ENCODE data around the gene CHMP2A. TPM values are rescaled to one million over a fixed set of nuclear protein-coding genes. Genes with fewer than 3 reads are reported as not detected.

Gene CHMP2A
- polyA plus RNA-seq, 1 donor = 120 TPM

DNA sequence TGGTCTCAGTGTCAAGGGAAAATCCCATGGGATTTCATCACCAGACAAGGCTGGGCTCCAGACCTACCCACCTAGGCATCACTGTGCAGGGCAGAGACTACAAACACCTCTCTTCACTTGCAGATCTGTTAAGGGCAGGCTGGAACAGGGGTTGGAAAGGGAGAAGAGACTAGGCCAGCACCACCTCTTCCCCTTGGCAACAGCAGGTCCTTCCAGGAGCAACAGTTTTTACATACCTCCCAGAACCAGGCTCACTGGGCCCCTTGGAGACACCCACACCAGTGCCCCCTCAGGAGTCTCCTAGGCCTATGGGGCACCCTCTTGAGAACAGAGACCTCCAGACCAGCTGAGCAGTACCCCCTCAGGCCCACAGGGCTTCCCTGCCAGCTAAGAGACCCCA, 6.0 kb upstream of the CHMP2A start:
- Histone ChIP-seq H3K27me3 (ENCODE audit: control insufficient read depth, insufficient read depth, low read length) (peaks cover 27% of the 10 kb centered on the region), H3K4me1 (ENCODE audit: control insufficient read depth, insufficient read depth, low read length) (peaks cover 35% of the 10 kb centered on the region), H3K27ac (ENCODE audit: low read length) (no peak overlapping the region), H3K9me3 (ENCODE audit: control insufficient read depth, low read depth, low read length) (peaks cover 2% of the 10 kb centered on the region), H3K36me3 (ENCODE audit: control insufficient read depth, insufficient read depth, low read length) (peaks cover 14% of the 10 kb centered on the region), H3K4me3 (ENCODE audit: low read length) (no peak overlapping the region)
- DNase-seq = no peak

DNA sequence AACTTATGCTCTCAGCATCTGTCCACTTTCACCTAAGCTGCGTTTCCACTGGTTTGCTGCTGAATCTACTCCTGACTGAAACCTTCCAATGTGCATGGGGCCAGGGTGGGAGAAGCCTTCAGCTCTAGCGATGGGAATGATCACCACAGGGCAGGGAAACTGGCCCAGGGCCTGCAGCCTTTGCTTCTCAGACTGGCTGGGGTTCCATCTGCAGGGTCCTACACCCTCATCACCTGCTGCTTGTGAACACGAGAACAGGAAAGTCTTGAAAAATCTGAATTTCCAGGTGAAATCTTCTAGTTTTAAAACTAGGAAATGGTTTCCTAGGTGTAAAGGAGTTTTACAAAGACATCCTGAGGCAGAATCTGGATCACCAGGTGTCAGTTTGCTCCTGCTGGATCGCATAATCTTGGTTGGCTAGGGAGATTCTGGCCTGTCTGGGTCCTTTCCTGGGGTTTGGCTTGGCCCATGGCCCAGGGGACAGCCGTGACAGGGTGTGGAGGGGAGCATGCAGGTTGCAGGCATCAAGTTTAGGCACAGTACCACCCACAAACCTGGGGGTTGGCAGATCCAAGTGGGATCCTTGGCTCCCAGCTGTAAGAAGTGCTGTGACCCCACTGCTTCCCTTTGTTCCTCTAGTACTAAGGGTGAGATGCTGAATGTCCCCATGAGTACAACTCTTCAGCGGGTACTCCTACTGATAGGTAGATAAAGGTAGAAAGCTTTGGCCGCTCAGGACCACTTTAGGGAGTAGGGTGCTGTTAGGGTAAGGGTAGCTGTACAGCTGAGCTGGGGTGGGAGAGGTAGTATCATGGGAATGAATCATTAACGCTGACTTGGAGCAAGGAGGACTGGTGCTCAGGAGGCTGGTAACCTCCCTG, 5.3 kb upstream of the CHMP2A start:
- peak overlapping the region; percentile 94 for H3K27ac ChIP-seq (ENCODE audit: low read length)
- no CpG with 5 or more reads among the region's 8 CpGs for WGBS (ENCODE audit: insufficient coverage, low lambda C conversion rate)
- peaks cover 27% of the 10 kb centered on the region for H3K27me3 ChIP-seq (ENCODE audit: control insufficient read depth, insufficient read depth, low read length)
- H3K4me1 ChIP-seq (ENCODE audit: control insufficient read depth, insufficient read depth, low read length) = peaks cover 41% of the 10 kb centered on the region
- peaks cover 18% of the 10 kb centered on the region for H3K36me3 ChIP-seq (ENCODE audit: control insufficient read depth, insufficient read depth, low read length)
- no peak for DNase-seq
- peaks cover 2% of the 10 kb centered on the region for H3K9me3 ChIP-seq (ENCODE audit: control insufficient read depth, low read depth, low read length)
- H3K4me3 ChIP-seq (ENCODE audit: low read length) = peak overlapping the region; percentile 70

DNA sequence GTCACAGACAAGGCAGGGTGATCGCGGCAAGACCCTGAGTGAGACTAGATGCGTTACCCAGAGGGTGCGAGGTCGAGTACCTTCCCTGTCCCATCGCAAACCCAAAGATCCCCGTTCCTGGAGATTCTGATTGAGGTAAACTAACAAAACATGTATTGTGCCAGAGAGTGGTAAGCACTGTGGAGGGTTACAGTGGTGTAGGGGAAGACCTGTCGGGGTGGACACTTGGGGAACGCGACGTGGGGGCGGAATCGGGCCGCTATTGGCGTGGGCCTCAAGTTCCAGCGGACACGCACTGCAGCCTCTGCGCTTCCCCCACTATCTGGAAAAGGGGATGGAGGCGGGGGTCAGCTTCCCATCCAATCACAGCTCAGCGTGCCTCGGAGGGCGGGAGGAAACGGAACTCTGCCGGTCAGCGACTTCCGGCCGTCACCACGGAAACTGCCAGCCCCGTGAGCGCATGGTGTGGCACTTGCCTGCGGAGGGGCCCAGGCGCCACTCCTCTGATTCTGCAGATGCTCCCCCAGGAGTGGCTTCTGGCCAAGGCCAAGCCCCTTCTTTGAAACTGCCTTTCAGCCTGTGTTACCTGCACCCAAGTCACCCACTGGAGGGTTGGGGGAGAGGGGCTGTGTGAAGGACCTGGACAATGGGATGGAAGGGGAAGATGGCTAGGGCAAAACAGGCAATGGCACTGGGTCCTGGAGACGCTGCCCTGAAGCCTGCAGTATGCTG, 4.5 kb upstream of the CHMP2A start:
- no CpG with 5 or more reads among the region's 33 CpGs for WGBS (ENCODE audit: insufficient coverage, low lambda C conversion rate)
- peak overlapping the region; percentile 94 for H3K27ac ChIP-seq (ENCODE audit: low read length)
- H3K4me1 ChIP-seq (ENCODE audit: control insufficient read depth, insufficient read depth, low read length) = peaks cover 42% of the 10 kb centered on the region

DNA sequence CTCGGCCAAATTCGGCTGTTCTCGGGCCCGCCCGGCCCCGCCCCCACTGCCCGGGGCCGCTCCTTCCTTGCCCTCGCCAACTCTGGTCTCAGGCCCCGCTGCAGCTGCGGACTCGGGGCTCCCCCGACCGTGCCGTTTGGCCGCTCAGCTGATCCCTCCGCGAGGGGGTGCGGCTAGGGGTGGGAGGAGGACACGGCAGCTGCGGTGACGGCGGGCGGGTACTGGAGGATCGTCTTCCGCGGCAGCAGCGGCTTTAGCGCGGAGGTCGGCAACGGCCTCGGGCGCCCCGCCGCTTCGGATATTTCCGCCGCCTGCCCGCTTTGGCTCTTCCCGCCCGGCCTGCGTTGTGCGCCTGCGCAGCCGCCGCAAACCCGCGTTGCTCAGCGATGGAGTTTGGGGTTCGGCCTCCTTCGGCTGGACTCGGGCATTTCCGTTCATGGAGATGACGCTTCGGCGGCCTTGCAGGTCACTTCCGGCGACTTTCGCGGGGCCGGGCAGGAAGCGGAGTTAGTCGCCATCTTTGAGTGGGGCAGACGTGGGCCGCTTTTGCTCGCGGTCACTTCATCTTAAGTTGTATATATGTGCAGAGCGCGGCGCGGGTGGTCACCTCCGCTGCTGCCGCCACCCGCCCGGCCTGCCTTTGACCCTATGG, 3.8 kb upstream of the CHMP2A start:
- peaks cover 19% of the 10 kb centered on the region for H3K36me3 ChIP-seq (ENCODE audit: control insufficient read depth, insufficient read depth, low read length)
- peaks cover 24% of the 10 kb centered on the region for H3K27me3 ChIP-seq (ENCODE audit: control insufficient read depth, insufficient read depth, low read length)
- peaks cover 2% of the 10 kb centered on the region for H3K9me3 ChIP-seq (ENCODE audit: control insufficient read depth, low read depth, low read length)
- H3K4me1 ChIP-seq (ENCODE audit: control insufficient read depth, insufficient read depth, low read length) = peaks cover 47% of the 10 kb centered on the region
- no CpG with 5 or more reads among the region's 76 CpGs for WGBS (ENCODE audit: insufficient coverage, low lambda C conversion rate)
- peak overlapping the region; percentile 70 for H3K4me3 ChIP-seq (ENCODE audit: low read length)
- H3K27ac ChIP-seq (ENCODE audit: low read length) = peak overlapping the region; percentile 94
- peak; percentile 99 for DNase-seq

More for the DNA sequence above, 4.5 kb upstream of the CHMP2A start:
- H3K27me3 ChIP-seq (ENCODE audit: control insufficient read depth, insufficient read depth, low read length) = peaks cover 27% of the 10 kb centered on the region
- peaks cover 2% of the 10 kb centered on the region for H3K9me3 ChIP-seq (ENCODE audit: control insufficient read depth, low read depth, low read length)
- peak; percentile 89 to 93 for DNase-seq
- H3K36me3 ChIP-seq (ENCODE audit: control insufficient read depth, insufficient read depth, low read length) = peaks cover 18% of the 10 kb centered on the region
- peak overlapping the region; percentile 70 for H3K4me3 ChIP-seq (ENCODE audit: low read length)

DNA sequence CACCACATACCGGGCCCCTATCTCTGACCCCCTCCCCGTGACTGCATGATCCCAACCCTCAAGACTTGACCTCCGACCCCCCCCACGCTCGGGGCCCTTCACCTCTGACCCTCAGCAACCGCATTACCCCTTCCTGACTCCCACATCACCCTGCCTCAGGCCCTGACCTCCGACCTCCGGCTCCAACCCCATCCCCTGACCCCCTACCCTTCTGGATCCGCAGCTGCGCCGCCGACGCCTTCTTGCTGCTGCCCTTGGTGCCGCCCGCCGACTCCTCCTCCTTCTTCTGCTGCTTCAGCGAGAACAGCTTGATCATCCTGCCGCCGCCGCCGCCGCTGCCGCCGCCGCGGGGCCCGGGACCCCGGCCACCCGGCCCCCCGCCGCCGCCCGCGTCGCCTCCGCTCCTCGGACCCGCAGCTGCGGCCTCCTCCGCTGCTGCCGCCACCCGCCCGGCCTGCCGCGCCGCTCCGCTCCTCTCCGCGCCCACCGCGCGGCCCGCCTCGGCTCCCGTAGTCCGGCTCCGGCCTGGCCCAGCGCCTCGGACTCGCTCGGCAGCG, 3.2 kb upstream of the CHMP2A start, which contains the start of gene UBE2M:
Gene UBE2M (minus strand): TSS at position 546 of the 557 bp plus-strand sequence. CDS start 230 bp downstream, at position 316.
- peaks cover 2% of the 10 kb centered on the region for H3K9me3 ChIP-seq (ENCODE audit: control insufficient read depth, low read depth, low read length)
- H3K4me3 ChIP-seq (ENCODE audit: low read length) = peak within 1 kb of the TSS; percentile 93
- H3K27ac ChIP-seq (ENCODE audit: low read length) = peak within 1 kb of the TSS; percentile 94
- peaks cover 51% of the 10 kb centered on the region for H3K4me1 ChIP-seq (ENCODE audit: control insufficient read depth, insufficient read depth, low read length)
- peaks cover 18% of the 10 kb centered on the region for H3K27me3 ChIP-seq (ENCODE audit: control insufficient read depth, insufficient read depth, low read length)
- WGBS (ENCODE audit: insufficient coverage, low lambda C conversion rate) = no CpG with 5 or more reads among the region's 62 CpGs
- peaks cover 25% of the 10 kb centered on the region for H3K36me3 ChIP-seq (ENCODE audit: control insufficient read depth, insufficient read depth, low read length)
- no peak for DNase-seq

DNA sequence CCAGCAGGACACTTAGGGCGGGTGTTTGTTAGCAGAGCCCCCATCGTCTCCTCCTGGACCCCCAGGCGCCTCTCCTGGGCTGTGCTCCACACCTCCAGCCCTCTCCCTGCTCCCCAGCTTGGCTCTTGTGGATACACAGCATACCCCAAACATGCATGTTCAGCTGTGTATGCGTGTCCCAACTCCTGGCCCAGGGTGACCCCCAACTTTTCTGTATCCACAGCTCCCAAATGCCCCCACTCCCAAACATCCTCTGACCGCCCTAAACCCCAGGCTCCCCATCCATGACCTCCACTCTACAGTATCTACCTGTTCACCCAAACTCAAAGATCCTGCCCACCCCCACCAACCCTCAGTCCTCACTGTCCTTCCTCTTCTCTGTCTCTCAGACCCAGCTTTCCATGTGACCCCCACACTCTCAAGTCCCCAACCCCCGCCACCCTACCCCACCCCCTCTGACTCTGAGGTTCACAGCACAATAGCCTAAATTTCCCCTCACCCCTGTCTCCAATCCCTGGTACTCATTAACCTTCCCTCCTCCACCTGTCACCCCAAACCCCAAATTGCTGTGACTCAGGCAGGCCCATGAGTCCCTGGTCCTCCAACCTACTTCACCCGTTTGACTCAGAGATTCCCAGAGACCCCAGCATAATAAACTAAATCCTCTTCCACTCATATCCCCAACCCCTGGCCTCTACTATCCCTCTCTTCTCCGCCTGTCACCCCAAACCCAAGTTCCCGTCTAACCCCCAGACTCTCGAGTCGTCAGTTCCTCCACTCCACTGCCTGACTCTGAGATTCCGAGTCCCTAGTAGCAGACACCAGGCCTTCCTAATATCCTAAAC, 2.5 kb upstream of the CHMP2A start:
- H3K36me3 ChIP-seq (ENCODE audit: control insufficient read depth, insufficient read depth, low read length) = peaks cover 30% of the 10 kb centered on the region
- DNase-seq = no peak
- peaks cover 49% of the 10 kb centered on the region for H3K4me1 ChIP-seq (ENCODE audit: control insufficient read depth, insufficient read depth, low read length)
- H3K27me3 ChIP-seq (ENCODE audit: control insufficient read depth, insufficient read depth, low read length) = peaks cover 14% of the 10 kb centered on the region
- H3K27ac ChIP-seq (ENCODE audit: low read length) = peak overlapping the region; percentile 90
- WGBS (ENCODE audit: insufficient coverage, low lambda C conversion rate) = 0% methylated on average over 1 of the region's 12 CpGs
- peak overlapping the region; percentile 93 for H3K4me3 ChIP-seq (ENCODE audit: low read length)
- H3K9me3 ChIP-seq (ENCODE audit: control insufficient read depth, low read depth, low read length) = peaks cover 2% of the 10 kb centered on the region

DNA sequence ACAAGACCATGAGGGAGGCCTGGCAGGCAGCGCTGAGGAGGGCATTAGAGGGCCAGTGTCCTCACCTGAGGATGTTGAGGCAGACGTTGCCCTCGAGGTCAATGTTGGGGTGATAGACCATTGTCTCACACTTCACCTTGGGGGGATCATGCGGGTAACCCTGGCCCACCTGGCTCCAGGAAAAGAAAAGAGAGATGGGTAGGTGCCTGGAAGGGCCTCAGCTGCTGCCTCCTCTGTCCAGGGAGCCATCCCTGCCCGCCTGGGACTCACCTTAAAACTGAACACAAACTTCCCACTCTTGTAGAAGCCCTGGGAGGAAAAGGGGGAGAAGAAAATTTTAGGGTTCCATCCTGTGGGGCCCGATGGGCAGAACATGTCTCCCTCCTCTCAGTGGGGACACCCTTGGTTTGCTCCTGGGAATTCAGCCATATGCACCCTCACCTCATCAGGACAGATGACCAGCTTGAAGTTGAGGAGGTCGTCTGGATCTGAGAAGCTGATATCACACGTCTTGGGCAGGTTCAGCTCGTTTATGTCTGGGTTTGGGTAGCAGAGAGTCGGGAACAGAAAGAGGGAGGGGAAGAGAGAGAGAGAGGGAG, 1.8 kb upstream of the CHMP2A start:
- peaks cover 43% of the 10 kb centered on the region for H3K4me1 ChIP-seq (ENCODE audit: control insufficient read depth, insufficient read depth, low read length)
- H3K27ac ChIP-seq (ENCODE audit: low read length) = peak overlapping the region; percentile 90
- peaks cover 38% of the 10 kb centered on the region for H3K36me3 ChIP-seq (ENCODE audit: control insufficient read depth, insufficient read depth, low read length)
- WGBS (ENCODE audit: insufficient coverage, low lambda C conversion rate) = no CpG with 5 or more reads among the region's 10 CpGs
- peaks cover 8% of the 10 kb centered on the region for H3K27me3 ChIP-seq (ENCODE audit: control insufficient read depth, insufficient read depth, low read length)
- DNase-seq = no peak
- no peaks in the 10 kb centered on the region for H3K9me3 ChIP-seq (ENCODE audit: control insufficient read depth, low read depth, low read length)
- H3K4me3 ChIP-seq (ENCODE audit: low read length) = peak overlapping the region; percentile 93

DNA sequence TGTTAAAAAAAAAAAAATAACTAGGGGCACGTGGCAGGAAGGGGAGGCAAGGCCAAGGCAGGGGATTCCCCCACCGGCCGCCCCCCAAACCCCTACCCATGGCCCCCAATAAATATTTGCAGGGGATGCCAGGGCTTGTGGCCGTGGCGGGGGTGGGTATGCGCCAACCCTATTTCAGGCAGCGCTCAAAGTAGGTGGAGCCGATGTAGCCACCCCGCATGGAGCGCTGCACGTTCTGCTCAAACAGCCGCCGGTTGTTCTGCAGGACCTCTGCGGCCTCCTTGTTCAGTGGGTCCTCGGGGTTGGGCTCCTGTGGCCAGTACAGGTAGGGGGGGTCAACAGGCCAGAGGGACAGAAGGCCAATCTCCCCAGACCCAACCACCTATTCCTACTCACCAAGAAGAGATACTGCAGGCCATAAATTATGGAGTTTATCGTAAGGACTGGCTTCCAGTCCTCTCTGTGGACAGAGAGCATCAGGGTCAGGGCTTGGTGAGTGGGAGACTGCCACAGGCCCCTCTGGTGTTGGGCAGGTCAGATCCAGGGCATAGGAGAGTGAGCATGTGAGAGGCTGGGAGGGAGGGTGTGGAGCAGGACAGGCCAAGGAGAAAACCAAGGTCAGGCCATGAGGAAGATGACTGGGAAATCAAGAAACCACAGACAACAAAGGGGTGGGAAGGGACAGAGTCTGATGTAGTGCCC, 1.2 kb upstream of the CHMP2A start:
- no peak for DNase-seq
- WGBS (ENCODE audit: insufficient coverage, low lambda C conversion rate) = no CpG with 5 or more reads among the region's 16 CpGs
- Histone ChIP-seq H3K36me3 (ENCODE audit: control insufficient read depth, insufficient read depth, low read length) (peaks cover 44% of the 10 kb centered on the region), H3K4me1 (ENCODE audit: control insufficient read depth, insufficient read depth, low read length) (peaks cover 40% of the 10 kb centered on the region), H3K9me3 (ENCODE audit: control insufficient read depth, low read depth, low read length) (no peaks in the 10 kb centered on the region), H3K27me3 (ENCODE audit: control insufficient read depth, insufficient read depth, low read length) (peaks cover 2% of the 10 kb centered on the region), H3K4me3 (ENCODE audit: low read length) (no peak overlapping the region), H3K27ac (ENCODE audit: low read length) (no peak overlapping the region)

DNA sequence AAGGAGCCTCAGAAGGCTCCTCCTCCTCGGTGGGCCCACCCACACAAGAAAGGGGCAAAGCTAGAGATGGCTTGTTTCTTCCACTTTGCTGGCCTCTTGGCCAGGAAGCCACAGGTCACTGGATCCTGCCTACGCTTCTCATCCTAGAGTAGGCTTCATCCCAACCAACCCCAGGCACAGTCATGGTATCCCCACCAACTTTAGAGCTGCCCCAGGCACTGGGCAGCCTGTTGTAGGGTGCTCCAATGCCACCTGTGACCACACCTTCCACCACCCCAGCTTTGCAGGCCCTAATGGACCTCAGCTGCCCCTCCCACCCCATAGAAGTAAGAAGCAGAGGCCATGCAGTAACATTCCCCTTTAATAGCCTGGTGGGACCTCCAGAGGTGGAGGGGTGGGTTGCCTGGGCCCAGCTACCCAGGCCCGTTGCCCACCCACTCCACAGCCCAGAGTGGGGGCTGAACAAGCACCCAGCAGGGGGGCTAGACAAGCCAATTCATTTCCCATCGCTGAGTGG, 522 bp upstream of the CHMP2A start:
- Histone ChIP-seq H3K27ac (ENCODE audit: low read length) (peak overlapping the region; percentile 91), H3K36me3 (ENCODE audit: control insufficient read depth, insufficient read depth, low read length) (peaks cover 51% of the 10 kb centered on the region), H3K9me3 (ENCODE audit: control insufficient read depth, low read depth, low read length) (no peaks in the 10 kb centered on the region), H3K4me1 (ENCODE audit: control insufficient read depth, insufficient read depth, low read length) (peaks cover 40% of the 10 kb centered on the region), H3K4me3 (ENCODE audit: low read length) (peak overlapping the region; percentile 77), H3K27me3 (ENCODE audit: control insufficient read depth, insufficient read depth, low read length) (no peaks in the 10 kb centered on the region)
- WGBS (ENCODE audit: insufficient coverage, low lambda C conversion rate) = no CpG with 5 or more reads among the region's 4 CpGs
- no peak for DNase-seq

All from large intestine (tissue), 3 donors.